Mucosa of gallbladder (tissue), 1 donor: ENCODE results near the gene ICA1. TPM values are rescaled to one million over a fixed set of nuclear protein-coding genes. Genes with fewer than 3 reads are reported as not detected.

Source experiments
- DNase-seq: peaks from one replicate; pipeline ENCODE4 v3.0.0-alpha.2; 2020; ENCODE audit warnings: low spot score
- total RNA-seq: library from RNA; stranded (reverse); gene quantifications from one replicate; pipeline ENCODE4 v1.2.1, GENCODE V29; 2021
- donor health status: DM: no; HTN: no; CAD: no.

The ICA1 gene
- total RNA-seq, 1 donor from 2014 or later = 26.4 TPM

GRCh38 chr7:8228068-8228467, 33.9 kb downstream of the ICA1 start:
- no peak for DNase-seq

DNA sequence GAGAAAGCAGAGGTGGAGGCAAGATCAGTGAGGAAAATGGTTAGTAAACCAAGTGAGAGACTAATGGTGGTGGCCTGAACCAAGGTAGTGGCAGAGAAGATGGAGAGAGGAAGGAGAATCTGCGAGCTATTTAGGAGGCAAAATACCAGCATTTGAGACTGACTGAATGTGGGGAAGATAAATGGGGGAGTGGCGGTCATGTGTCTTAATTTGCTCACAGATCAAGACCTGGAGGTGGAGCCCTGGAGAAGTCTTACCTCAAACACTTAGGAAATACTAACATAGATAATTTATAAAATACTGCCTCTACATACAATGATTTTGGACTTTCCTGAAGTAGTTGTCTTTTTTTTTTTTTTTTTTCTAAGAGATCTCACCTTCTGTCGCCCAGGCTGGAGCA, 34.7 kb downstream of the ICA1 start:
- DNase-seq = no peak

GRCh38 chr7:8226501-8226900, 35.5 kb downstream of the ICA1 start:
- no peak for DNase-seq

DNA sequence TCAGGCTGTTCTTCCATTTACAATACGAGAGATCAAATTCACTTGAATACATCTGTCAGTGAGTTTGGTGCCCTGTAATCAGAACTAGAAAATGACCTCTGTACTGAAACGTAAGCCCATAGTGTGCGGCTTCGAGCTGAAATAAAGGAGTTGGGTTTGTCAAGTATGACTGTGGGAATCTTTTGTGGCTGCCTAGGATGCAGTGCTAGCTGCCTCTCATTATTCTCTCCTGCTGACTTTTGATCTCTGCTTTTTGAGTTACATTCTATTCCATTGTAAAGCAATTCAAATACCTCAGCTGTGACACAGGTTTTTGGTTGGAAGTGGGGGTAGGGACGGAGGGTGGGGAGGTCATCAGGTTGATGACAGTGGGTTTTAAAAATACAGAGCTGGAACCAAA, 40.4 kb downstream of the ICA1 start:
- DNase-seq = no peak

GRCh38 chr7:8221101-8221495, 40.9 kb downstream of the ICA1 start:
- no peak for DNase-seq

- DNase-seq = no peak
These were observed 41.4 kb downstream of the ICA1 start for GRCh38 chr7:8220376-8221100.

DNA sequence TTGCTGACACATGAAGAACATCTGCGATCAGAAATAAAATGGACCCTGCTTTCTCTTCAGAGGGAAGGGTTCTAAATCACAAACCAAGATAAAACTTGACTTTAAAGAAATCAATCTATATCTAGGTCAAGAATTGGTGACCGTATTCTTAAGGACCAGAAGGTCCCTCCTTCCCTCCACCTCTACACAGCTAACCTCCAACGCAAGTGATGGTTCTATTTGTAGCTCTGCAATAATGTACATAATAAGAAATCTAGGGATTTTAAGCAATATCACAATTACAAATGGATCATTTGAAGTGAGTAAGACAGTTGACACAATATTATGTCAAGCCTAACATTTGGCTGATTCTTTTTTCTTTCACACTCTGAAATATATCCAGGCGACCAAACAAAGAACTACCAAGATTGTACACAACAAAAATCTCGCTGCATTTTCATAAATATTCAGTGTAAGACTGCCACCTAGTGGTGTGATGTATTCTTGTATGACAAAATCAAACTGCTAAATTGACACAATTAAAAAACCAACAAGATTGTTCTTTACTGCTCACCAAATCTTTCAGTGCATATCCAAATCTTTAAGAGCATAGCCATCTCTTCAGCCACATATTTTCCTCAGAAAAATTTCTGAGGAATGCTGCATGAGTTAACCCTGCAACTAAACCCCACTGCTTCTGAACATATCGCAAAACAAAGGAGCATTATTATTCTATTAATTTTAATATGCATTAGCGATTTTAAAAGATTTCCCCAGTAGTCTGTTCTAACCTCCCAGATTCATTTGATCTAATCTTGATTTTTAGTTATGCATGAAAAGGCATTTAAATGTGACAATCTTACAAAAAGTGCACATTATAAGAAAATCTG, 44.5 kb downstream of the ICA1 start:
- no peak for DNase-seq

GRCh38 chr7:8216334-8216690, 45.7 kb downstream of the ICA1 start:
- no peak for DNase-seq

DNA sequence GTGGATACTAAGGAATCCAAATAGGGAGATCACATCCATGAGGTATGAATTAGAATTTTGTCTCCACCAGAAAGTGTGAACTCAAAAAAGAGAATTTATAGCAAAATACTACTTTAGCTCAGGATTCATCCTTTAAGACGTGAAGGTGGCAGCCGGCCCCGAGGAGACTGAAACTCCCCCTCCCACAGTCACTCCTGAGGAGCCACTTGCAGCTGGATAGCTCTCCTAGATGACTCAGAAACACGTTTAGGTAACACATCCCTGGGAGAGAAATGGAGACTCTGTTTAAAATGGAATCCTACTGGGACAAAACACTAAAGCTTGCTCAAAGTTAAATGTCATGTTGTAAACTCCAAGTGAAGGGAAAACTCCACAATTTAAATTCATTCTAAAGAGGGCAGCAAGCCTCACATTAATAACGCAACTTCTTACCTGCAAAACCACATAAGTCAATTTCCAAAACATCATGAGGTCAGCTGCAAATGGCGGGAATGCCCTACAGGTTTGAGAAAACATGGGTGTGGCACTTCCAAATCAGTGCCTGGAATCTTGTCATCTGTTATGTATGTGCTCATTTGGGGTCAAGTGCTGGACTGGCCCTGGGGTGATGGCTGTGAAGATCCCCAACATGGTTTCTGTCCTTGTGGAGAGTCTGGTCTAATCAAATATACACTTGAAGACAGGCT, 46.2 kb downstream of the ICA1 start:
- DNase-seq = no peak

- no peak for DNase-seq
These were observed 47.6 kb downstream of the ICA1 start for GRCh38 chr7:8214244-8214824.

- no peak for DNase-seq
These were observed 48.6 kb downstream of the ICA1 start for GRCh38 chr7:8213381-8213780.

- no peak for DNase-seq
These were observed 49.3 kb downstream of the ICA1 start for GRCh38 chr7:8212638-8213037.

GRCh38 chr7:8211725-8212096, 50.3 kb downstream of the ICA1 start:
- no peak for DNase-seq

GRCh38 chr7:8210845-8211724, 50.9 kb downstream of the ICA1 start:
- DNase-seq = no peak

GRCh38 chr7:8209353-8209752, 52.6 kb downstream of the ICA1 start:
- no peak for DNase-seq

- no peak for DNase-seq
These were observed 53.2 kb downstream of the ICA1 start for GRCh38 chr7:8208816-8209215.

DNA sequence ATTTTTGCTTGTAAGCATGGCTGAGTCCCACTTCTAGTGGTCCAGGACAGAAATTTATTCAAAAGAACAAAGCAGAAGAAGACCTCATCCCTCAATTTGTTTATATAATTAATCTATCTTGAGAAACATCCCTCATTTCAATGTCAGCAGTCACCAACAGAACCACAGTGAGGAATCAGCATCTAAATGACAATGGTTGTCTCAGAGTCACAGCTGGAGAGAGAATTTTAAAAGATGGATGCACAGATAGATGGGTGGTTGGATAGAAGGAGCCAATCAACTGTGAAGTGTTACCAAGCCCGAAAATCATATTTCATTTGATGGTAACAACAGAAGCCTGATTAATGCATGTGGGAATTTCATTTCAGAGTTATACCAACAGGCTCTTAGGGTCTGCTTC, 55.0 kb downstream of the ICA1 start:
- DNase-seq = no peak

DNA sequence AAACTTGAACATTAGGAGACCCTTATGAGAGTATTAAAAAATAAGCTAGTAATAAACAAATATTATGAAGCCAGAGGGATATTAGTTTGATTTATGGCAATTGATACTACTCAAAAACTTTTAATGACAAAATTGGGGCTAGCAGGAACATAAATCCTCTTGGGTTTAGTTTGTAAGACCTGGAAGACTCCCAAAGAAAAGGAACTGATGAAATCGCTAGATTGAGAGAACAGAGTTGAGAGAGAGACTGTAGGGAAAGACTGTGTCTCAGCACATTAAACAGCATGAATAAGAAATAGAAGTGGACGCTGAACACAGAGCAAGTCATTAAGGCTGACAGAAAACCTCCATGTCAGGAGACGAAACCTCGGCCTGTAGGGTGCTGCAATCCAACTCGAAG, 56.4 kb downstream of the ICA1 start:
- DNase-seq = no peak

- DNase-seq = no peak
These were observed 57.0 kb downstream of the ICA1 start for GRCh38 chr7:8205031-8205387.

DNA sequence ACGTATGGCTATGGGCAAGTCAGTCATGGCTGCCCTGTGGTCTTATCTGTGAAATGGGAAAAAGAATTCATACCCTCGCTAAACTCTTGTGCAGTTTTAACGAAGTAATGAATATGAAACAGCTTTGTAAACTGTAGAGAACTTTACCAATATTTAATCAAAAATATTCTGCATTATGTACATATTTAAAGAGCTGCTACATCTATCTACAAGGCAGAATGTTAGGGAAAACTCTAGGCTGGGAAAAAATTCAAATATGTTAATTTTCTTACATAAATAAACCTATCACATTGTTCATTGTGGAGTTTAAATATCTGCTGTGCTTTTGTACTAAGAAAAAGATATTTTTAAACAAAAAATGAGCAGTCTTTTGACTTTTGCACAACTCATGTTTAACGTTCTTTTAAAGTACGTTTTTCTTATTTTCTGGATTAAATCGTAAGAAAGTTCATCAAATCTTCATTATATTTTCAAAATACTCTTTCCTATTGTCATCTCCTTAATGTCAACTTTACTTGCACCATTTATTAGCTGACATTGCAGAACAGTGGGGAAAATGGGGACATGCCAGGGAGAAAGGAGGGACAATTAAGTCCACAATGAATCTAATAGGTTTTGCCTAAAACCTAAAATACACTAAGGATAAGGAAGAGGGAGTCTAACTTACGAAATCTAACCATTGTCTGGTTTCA, 57.5 kb downstream of the ICA1 start:
- no peak for DNase-seq
